Hematopoietic multipotent progenitor cell treated with erythropoietin and hydrocortisone succinate and interleukin-3 and kit ligand, for 6 days (in vitro differentiated cells): ENCODE results near the gene RALBP1.
"Not testable (repeated sequence)": the region's sequence is repeated elsewhere in the genome, so short reads cannot be mapped to it uniquely, and the experiment has no call there.

Experiments used
- DNase-seq: peaks from one replicate; pipeline ENCODE4 v3.0.0-alpha.2; 2015

RALBP1 gene

GRCh38 chr18:9474983-9475642 is at the start of gene RALBP1:
Gene RALBP1, plus strand, starts transcription at chr18:9475513. Its CDS starts 37,533 bp downstream, at chr18:9513046.
- DNase-seq = peak; percentile 99

- DNase-seq = no peak
Observed at GRCh38 chr18:9426753-9427152, 48.6 kb upstream of the RALBP1 start.

DNA sequence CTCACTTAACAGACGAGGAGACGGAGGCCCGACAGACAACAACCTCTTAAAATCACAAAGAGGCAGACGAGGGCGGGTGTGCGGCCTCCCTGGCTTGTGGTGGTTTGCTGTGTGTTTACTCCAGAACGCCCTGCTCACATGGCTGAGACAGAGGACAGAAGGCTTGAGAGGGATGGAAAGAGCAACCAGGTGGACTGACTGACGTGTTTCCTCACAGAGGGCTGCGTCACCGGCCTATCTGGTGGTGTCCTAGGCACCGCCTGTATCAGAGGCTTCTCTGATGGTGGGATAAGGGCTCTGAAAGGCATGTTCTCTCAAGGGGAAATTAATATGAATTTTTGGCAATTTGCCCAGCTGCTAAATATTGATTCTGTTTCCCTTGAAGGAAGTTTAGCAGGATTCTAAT is 47.0 kb upstream of the RALBP1 start:
- no peak for DNase-seq

GRCh38 chr18:9428862-9429661 is 46.3 kb upstream of the RALBP1 start:
- DNase-seq = no peak

- no peak for DNase-seq
Observed at GRCh38 chr18:9429662-9429993, 45.7 kb upstream of the RALBP1 start.

GRCh38 chr18:9430315-9430714 is 45.0 kb upstream of the RALBP1 start:
- not testable (repeated sequence) for DNase-seq

DNA sequence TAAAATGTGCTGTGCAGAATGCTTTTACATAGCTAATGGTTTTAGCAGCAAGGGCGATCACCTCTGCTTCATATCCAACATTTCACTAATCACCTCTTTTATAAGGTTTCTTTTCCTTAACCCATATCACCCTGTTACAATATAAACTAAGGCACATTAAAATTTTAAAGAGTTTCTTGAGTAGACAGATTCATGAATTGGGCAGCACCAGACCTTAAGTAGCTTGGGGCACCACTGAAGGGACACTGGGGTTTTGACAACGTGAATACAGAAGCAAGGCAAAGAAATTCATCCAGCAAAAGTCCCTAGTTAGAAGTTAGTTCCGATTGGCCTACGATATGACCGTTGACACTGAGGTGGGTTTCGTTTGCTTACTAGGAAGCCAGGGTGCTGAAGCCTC is 44.0 kb upstream of the RALBP1 start:
- DNase-seq = no peak

DNA sequence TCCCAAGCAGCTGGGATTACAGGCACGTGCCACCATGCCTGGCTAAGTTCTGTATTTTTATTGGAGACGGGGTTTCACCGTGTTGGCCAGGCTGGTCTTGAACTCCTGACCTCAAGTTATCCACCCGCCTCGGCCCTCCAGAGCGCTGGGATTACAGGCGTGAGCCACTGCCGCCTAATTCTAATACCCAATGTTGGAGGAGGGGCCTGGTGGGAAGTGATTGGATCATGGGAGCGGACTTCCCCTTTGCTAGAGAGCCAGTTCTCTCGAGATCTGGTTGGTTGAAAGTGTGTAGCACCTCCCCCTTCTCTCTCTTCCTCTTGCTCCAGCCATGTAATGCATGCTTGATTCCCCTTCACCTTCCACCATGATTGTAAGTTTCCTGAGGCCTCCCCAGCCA is 42.2 kb upstream of the RALBP1 start:
- peak; percentile 22 for DNase-seq

GRCh38 chr18:9433671-9434121 is 41.6 kb upstream of the RALBP1 start:
- DNase-seq = peak; percentile 37

GRCh38 chr18:9434122-9434701 is 41.1 kb upstream of the RALBP1 start:
- no peak for DNase-seq

- no peak for DNase-seq
Observed at GRCh38 chr18:9435041-9435440, 40.3 kb upstream of the RALBP1 start.

DNA sequence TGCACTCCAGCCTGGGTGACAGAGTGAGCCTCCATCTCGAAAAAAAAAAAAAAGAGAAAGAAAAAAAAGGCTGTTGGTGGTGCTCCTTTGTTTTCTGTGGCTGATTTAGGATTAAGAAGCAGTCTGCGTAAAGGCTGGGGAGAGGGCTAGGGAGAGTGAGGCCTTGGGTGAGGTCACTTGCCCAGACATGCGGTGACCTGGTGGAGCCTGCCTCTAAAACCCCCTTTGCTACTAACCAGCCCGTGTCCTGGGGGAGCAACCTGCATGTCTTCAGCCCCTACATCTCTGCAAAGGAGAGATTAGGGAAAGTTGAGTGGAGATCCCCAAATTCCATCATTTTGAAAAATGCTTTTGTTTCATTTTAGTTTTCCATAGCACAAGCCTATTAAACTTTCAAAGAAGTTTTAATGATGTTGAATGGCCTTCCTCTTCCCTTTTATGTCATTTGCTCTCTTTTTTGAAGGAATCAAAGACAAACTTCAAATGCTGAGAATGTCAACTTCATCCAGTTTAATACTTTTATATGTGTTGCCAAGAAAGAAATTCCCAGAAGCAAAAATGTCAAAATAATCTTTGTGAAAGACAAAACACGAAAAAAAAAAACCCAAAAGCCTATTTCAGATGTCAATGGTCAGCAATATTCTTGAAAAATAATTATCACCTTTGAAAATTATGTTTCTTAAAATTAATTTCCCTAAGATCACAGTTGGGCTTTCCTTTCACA is 38.9 kb upstream of the RALBP1 start:
- no peak for DNase-seq

- no peak for DNase-seq
Observed at GRCh38 chr18:9437021-9437437, 38.3 kb upstream of the RALBP1 start.

DNA sequence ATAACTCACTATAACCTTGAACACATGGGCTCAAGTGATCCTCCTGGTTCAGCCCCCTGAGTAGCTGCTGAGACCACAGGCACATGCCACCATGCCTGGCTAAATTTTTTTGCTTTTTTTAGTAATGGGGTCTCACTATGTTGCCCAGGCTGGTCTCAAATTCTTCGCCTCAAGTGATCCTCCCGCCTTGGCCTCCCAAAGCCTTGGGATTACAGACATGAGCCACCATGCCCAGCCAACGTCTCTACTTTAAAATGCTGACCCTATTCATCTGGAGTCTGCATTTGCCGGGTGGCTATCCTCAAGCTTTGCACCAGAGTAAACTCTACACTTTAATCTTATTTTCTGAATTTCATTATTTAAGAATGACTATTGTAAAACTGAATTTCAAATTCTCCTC is 37.6 kb upstream of the RALBP1 start:
- no peak for DNase-seq

DNA sequence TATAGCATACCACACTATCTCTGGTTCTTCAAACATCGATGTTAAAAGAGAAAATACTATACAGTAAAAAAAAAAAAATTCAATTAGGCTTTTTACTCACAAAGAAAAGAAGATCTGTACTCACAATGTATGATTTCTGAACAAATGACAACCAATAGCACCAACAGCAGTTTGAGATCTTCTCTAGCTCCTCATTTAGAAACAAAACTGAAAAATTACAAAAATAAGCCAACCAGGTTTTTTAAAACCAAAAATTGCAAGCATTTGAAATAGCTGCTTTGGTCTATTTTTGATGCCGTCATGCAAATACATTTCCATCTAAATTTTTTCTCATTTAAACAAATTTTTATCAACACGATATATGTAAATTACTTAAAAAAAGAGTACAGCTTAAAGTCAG is 34.3 kb upstream of the RALBP1 start:
- DNase-seq = no peak

GRCh38 chr18:9444549-9444948 is 30.8 kb upstream of the RALBP1 start:
- DNase-seq = no peak

DNA sequence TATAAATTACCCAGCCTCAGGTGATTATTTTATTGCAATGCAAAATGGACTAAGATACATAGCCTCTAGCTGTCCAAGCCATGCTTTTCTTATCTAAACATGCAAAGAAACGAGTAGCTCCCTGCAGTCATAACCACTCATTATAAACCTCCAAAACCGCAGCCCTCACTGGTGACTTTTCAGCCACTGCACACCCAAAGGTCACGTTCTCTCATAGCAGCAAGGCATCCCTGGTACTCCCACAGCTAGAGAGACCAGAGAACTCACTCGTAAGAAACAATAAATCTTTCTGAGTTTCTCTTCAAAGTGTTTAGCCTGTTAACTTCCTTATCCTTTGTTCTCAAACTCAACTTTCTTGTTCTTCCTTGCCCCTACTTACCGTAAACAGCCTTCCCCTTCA is 28.5 kb upstream of the RALBP1 start:
- no peak for DNase-seq

GRCh38 chr18:9447334-9447733 is 28.0 kb upstream of the RALBP1 start:
- DNase-seq = no peak

DNA sequence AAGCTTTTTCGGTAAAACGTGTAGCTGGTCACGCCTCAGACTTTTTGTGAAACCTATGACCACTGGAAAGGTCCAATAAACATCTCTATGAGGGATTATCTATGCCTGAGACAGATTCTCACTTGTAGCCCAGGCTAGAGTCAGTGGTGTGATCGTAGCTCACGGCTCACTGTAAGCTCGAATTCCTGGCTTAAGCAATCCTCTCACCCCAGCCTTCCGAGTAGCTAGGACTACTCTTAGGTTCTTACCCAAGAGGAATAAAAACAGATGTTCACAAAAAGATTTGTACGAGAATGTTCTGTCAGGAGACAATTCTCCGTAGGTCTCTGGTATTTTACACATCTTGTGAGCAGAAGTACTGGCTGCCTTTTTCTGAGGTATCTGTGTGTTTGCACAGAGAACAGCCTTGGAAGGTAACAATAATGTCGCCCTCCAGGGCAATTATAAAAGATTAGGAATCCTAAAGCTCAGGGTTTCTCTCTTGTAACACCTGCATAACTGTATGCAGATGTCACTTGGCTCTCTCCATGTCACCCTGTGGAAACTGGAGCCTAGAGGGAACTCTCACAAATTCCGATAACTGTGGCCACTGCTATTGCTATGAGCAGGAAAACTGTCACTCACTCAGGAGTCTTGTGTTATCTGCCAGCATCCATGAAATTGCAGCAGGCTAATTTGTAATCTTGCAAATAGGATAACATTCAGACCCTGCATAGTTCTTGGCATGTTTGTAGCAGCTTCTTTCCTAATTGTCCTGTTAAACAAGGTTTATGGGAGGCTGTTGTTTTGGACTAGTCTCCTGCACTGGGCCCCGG is 25.5 kb upstream of the RALBP1 start:
- no peak for DNase-seq

DNA sequence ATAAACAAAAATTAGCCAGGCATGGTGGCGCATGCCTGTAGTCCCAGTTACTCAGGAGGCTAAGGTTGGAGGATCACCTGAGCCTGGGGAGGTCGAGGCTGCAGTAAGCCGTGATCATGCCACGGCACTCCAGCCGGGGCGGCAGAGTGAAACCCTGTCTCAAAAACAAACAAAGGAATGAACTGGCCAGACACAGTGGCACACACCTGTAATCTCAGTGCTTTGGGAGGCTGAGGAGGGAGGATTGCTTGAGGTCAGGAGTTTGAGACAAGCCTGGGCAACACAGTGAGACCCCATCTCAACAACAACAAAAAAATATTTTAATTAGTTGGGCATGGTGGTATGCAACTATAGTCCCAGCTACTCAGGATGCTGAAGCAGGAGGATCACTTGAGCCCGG is 24.4 kb upstream of the RALBP1 start:
- DNase-seq = not testable (repeated sequence)

DNA sequence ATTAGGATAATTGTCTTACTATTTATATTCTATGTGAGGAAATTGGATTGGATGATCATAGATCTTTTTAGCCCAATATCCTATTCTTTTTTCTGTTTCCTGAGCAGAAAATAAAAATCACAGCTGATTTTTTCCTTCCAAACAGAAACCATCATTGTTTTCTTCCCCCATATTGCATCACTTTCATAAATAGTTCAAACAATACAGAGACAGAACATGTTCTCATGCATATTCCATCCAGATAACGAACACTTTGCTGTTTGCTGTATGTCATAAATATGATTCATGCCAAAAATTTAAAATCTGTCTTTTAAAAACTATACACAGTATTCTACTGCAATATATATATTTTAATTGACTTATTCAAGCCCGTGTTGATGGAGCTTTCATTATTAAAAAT is 22.0 kb upstream of the RALBP1 start:
- DNase-seq = no peak

DNA sequence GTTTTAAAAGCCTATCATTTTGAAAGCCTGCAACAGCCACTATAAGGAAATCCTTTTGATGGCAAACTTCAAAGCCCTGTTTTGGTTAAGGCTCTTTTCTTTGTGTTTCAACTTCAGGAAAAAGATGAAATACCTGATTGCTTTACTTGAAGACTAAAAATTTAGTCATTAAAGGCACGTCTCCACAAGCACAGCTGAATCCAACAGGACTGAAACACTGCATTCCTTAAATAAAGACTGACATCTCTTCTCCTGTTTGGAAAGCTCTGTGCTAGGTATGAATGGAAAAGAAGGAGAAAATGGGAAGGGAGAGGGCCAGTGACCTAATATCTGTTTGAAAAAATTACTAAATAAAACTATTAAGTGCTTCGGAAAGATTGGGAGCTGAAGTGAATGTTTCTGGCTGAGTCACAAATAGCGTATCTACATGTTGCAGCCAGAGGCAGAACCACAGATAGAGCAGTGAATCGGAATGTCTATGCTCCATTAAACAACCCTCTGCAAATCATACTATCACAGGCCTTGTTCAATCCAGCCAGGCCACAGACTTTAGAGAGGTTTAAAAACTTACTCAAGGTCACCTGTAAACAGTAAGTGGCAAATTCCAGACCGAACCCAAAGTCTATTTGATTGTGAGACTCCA is 21.1 kb upstream of the RALBP1 start:
- DNase-seq = peak; percentile 44
